Subcutaneous adipose tissue (tissue), 4 donors: ENCODE measurements around the gene ATP6V1C2. TPM values are rescaled to one million over a fixed set of nuclear protein-coding genes. Genes with fewer than 3 reads are reported as not detected.

ENCODE experiments used
- CTCF ChIP-seq: fragments of 450-650 bp; IDR thresholded peaks from one replicate; pipeline ENCODE4 v1.5.1; 2016; ENCODE audit warnings: low read depth, mild to moderate bottlenecking, control low read depth, antibody characterized with exemption, moderate library complexity
- total RNA-seq, 4 donors: library from RNA; depleted of rRNA; stranded (reverse); fragments of >200 nt; gene quantifications; one replicate each; pipeline ENCODE4 v1.1.0, GENCODE V29; 2016

ATP6V1C2 gene
- total RNA-seq, 4 donors from 2014 or later = 0.22 to 3.6 (median 2.6) TPM

- TF ChIP-seq CTCF = no peak
These were observed 44.5 kb downstream of the ATP6V1C2 start for GRCh38 chr2:10765914-10766313.

DNA sequence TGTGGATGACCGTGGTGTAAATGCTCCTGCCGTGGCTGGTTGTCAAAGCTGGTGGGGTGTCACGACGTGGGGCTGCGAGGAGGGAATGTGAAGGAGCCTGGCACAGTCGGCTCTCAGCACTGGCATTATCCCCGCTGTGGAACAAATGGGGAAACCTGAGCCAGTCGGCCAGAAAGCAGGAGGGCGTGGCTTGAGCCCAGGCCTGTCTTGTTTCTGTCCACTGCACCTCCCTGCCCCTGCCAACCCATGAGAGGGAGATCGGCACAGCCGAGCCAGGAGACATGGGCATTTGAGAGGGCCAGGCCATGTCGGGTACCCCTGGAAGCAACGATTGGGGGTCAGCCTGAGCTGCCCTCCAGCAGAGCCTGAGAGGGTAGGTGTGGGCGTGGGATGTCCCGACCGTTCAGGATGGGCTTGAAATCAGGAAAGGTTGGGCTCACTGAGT lies 46.7 kb downstream of the ATP6V1C2 start:
- no peak for TF ChIP-seq CTCF

DNA sequence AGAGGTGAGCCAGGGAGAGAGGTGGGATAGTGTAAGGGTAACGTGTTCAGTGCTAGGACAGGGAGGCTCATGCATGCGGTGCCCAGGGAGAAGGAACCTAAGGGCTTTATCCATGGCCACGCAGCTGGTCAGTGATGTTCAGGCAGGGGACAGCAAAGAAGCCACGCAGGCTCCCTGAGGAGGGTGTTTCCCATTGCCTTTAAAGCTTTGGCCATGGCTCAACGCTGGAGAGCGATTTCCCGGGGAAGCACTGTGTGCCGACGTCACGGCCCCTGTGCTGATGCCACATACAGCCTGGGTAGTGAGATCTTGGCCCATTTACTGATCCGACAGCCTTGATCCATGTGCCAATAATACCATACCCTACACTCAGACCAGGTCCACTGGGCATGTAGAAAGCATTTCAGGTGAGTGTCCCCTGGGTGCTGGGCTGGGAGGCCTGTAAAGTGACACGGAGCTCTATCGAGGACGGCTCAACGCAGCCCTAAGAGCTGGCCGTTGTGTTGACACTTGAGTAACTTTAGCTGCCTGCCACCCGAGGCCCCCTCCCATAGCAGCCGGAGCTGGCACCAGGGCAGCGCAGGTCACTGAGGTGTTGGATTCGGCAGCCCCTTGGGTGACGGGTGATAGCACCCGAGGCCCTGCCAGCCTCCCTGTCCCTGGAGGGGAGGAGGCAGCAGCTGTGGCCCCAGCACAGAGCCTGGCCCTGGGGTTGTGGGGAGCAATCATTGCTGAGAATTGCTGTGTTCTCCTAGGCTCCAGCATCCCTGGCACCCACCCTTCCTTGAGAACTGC lies 49.7 kb downstream of the ATP6V1C2 start:
- TF ChIP-seq CTCF = no peak

GRCh38 chr2:10771786-10772185 lies 50.4 kb downstream of the ATP6V1C2 start:
- no peak for TF ChIP-seq CTCF

GRCh38 chr2:10772201-10772867 lies 50.9 kb downstream of the ATP6V1C2 start:
- TF ChIP-seq CTCF = no peak

DNA sequence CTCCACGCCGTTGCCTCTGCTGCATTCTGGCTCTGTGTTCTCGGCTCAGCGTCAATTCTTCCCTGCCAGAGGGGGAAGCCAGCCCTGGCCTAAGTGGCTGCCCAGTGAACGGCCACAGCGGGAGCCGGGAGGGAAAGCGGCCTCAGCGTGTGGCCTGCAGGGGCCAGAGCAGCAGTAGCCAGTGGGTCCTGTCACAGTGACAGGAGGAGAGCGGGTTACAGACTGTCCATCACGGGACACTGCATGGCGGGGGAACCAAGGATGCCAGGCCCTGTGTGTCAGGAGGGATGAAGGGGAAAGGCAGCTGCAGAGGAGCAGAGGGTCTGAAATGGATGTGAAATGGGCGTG lies 51.4 kb downstream of the ATP6V1C2 start:
- TF ChIP-seq CTCF = no peak

DNA sequence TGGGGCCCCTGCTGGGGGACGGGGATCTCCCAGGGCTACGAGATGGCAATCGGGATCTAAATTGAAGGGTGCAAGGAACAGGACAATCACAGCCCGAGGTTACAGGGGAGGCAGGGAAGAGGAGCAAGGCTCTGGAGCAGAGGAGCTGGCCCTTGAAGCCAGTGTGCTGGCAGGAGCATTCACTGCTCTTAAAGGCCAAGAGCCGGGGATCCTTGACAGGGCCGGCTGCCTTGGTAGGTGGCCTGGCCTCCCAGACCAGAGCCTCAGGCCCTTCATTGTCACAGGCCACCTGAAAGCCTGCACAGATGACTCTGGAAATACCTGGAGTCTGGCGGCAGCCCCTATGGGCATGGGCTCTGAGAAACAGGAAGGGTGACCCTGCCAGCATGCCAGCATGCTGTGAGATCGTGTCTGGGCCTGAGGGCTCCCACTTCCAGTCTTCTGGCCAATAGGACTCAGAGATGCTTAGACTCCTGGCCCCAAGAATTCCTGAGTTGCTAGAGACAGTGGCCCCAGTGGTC lies 52.5 kb downstream of the ATP6V1C2 start:
- TF ChIP-seq CTCF = no peak
